Measurements from ENCODE around the gene EDDM3A.
"Not testable (repeated sequence)": the region's sequence is repeated elsewhere in the genome, so short reads cannot be mapped to it uniquely, and the experiment has no call there.

Gene EDDM3A, protein sequence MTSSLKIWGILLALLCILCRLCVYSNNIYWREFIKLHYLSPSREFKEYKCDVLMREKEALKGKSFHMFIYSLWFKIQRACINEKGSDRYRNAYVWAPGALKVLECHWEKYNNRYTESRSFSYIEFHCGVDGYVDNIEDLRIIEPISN

GRCh38 chr14:20745571-20746358, at the start of gene EDDM3A:
TSS of gene EDDM3A (plus strand) at chr14:20745887. CDS start at chr14:20747581, 1,694 bp downstream.
- H3K27ac ChIP-seq: no peak within 1 kb of the TSS
- TF ChIP-seq ZFX (IDR thresholded peaks at IDR 0.05; ENCODE audit: borderline replicate concordance): no peak
- no peak for TF ChIP-seq CTCF (IDR thresholded peaks at IDR 0.05)

GRCh38 chr14:20696764-20697163, 48.9 kb upstream of the EDDM3A start:
- 0 out of 2 replicates have a peak overlapping the region, but pooled peaks have one; percentile 1 for H3K27ac ChIP-seq
- TF ChIP-seq ZFX (IDR thresholded peaks at IDR 0.05; ENCODE audit: borderline replicate concordance): no peak
- no peak for TF ChIP-seq CTCF (IDR thresholded peaks at IDR 0.05)

DNA sequence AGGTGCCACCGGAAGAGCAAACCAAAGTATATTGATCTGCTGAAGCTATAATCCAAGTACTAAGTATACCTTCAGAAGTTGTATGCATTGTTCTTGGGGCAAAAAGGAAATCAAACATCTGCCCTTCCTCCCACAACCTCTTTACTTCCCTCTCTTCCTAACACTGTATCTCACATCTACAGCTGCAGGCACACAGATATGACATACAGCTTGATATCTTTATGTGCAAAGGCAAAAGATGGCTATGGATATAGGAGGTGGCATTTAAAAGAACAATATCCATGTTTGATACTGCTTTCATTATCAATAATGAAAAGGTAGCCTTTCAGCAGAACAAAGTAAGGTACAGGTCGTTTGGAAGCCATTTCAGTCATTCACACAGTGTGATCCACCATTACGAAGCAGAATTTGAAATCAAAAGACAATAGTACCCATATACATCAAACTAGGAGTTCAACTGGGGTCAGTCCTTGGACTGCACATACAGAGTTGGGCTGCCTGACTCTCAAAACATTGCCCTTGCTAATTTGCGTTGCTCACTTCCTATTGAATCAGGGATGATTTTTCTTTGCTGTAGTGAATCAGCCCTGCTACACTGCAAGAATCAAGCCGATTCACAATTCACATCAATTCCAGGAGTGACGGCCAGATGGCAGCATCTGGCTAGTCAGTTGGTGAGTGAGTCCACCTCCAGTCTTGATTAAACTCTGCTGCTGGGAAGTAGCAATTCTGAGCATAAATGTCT, 48.2 kb upstream of the EDDM3A start:
- TF ChIP-seq ZFX (IDR thresholded peaks at IDR 0.05; ENCODE audit: borderline replicate concordance): no peak
- TF ChIP-seq CTCF (IDR thresholded peaks at IDR 0.05): peak; percentile 84
- H3K27ac ChIP-seq: 0 out of 2 replicates have a peak overlapping the region, but pooled peaks have one; percentile 1

- H3K27ac ChIP-seq: 0 out of 2 replicates have a peak overlapping the region, but pooled peaks have one; percentile 1
Observed at GRCh38 chr14:20698018-20698329, 47.7 kb upstream of the EDDM3A start.

DNA sequence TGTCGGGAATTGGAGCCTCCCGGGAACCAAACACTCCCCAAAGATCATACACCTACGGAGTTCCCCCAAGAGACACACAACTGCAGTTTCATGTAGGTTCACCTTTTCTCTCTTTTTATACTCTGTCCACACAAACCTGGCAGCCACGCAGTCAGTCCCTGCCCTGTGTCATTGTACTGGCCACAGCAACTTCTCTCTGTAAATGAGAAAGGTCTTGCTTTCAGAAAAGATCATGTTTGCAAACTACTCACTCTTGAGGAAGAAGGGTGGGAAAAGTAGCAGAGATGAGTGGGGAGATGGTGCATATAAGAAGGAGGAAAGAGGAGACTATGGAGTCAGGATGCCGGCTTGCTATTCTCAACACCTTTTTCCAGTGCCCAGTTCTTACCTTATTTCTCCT, 46.8 kb upstream of the EDDM3A start:
- TF ChIP-seq ZFX (IDR thresholded peaks at IDR 0.05; ENCODE audit: borderline replicate concordance) (no peak), CTCF (IDR thresholded peaks at IDR 0.05) (no peak)
- H3K27ac ChIP-seq: no peak overlapping the region

More at GRCh38 chr14:20698018-20698329, 47.7 kb upstream of the EDDM3A start:
- TF ChIP-seq ZFX (IDR thresholded peaks at IDR 0.05; ENCODE audit: borderline replicate concordance): no peak
- TF ChIP-seq CTCF (IDR thresholded peaks at IDR 0.05): peak; percentile 35

DNA sequence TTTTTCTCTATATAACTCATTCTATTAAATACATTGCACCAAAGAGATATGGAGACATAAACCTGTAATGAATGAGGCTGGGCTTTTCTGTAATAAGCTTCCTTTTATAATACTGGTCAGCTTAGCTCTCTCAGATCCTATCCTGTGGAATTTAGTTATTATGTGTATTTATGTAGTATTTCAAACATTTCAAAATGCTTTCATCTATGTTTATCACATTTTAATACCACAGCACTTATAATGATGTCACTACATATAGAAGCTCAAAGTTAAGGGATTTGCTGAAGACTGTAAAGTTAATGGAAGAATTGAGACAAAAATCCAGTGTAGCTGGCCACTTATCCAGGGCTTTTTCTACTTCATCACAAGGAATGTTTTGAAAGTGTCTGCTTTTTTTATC, 45.8 kb upstream of the EDDM3A start:
- H3K27ac ChIP-seq: no peak overlapping the region
- TF ChIP-seq ZFX (IDR thresholded peaks at IDR 0.05; ENCODE audit: borderline replicate concordance): no peak
- TF ChIP-seq CTCF (IDR thresholded peaks at IDR 0.05): no peak

DNA sequence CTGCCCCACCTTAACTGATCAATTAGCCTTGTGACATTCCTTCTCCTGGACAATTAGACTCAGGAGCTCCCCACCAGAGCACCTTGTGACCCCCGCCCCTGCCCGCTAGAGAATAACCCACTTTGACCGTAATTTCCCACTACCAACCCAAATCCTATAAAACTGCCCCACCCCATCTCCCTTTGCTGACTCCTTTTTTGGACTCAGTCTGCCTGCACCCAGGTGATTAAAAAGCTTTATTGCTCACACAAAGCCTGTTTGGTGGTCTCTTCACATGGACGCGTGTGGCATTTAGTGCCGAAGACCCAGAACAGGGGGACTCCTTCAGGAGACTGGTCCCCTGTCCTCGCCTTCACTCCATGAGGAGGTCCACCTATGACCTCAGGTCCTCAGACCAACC, 44.7 kb upstream of the EDDM3A start:
- not testable (repeated sequence) for H3K27ac ChIP-seq

Data from 22Rv1 (cell line).